HG03439 (cell line): ENCODE measurements around the gene HPS1.
A peak's percentile ranks its signal among the peaks of the same experiment; 100 is the strongest.

ENCODE experiments used
- ATAC-seq: cut with Tn5 transposase; IDR thresholded peaks from one replicate; pipeline ENCODE4 v1.9.1; 2021; ENCODE audit warnings: mild to moderate bottlenecking, moderate library complexity; ENCODE audit not compliant: unreplicated experiment

Gene HPS1

GRCh38 chr10:98415731-98416119, 31.0 kb downstream of the HPS1 start:
- ATAC-seq: no peak

GRCh38 chr10:98414932-98415730, 31.6 kb downstream of the HPS1 start, which contains the start of gene PYROXD2:
Gene PYROXD2, minus strand, starts transcription at chr10:98415182. Its CDS starts 47 bp downstream, at chr10:98415135.
- ATAC-seq: no peak

GRCh38 chr10:98414578-98414931, 32.2 kb downstream of the HPS1 start:
- ATAC-seq: no peak

- no peak for ATAC-seq
Measured at GRCh38 chr10:98411768-98412167, 35.0 kb downstream of the HPS1 start.

DNA sequence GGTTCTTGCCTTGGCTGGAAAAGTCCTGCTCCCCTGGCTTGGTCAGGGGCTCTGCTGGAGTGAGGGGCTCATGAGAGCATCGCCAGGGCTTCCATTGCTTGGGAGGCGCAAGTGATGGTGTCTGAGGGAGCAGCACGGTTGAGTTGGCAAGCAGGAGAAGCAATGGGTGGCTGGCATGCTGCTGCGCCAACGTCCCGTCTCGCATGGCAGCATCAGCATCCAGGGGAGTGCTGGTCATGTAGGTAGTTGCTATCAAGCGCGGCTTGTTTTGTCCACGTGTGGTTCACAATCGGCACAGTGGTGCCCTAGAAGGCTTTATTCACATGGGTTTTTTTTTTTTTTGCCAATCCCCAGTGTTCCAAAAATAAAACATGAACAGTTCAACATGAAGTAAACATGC, 35.6 kb downstream of the HPS1 start:
- no peak for ATAC-seq

DNA sequence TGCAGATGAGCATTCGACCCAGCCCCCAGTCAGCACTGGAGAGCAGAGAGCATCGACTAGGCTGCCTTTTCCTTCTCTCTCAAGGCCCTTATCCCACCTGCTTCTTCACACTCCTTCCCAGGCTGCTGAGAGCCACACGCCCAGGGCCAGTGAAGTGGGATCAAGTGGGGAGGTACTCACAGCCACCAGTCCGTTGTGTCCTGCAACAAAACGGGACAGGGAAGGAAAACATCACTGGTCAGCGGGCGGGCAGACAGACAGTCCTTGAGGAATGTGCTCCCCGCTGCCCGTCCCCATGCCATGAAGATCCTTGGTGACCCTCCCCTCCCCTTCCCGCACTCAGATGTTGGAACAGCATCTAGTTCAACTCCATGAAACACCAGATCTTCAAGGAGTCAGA, 36.0 kb downstream of the HPS1 start:
- no peak for ATAC-seq

DNA sequence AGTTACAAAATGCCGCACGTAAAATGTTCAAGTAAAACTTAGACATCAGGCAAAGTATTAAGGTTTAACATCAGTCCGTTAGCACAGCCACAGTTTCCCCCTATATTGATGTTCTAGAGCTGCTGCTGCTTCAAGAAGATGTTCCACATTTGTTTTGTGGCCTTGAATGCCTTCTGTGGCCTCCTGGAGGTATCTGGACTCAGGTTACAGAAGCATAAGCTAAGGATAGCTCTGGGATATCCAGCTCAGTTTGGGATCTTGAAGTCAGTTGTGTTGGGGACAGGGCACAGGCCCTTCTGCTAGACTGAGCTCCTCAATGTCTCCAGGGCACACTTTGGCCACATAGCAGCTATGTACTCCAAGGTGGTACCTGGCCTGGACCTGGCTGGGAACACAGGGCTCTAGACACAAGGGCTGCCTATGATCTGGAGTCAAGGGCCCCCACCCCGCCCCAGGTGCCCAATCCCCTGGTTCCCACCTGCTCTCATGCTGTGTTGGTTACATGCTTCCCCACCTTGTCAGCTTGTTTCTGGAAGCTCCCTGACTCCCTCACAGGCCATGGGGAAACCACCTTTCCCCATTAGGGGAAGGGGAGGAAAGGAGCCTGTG, 36.5 kb downstream of the HPS1 start:
- no peak for ATAC-seq

- ATAC-seq: no peak
Measured at GRCh38 chr10:98408799-98409198, 37.9 kb downstream of the HPS1 start.

DNA sequence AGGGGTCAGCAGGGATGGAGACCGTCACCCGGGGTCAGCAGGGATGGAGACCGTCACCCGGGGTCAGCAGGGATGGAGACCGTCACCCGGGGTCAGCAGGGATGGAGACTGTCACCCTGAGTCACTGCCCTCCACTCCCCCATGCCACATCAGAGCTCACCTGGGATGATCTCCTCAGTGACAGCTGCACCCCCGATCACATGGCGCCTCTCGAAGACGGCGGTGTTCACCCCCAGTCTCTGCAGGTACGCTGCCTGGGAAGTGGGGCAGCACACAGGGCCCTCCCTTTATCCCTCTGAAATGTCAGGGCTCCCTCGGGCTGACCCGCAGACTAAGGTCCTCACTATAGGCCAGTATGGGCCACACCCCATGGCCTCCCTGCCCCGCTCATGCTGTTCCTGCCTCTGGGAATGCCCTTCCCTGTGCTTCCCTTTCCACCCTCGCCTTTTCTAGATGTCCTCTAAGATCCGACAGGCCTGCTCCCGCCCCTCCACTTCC, 38.9 kb downstream of the HPS1 start:
- ATAC-seq: no peak

- ATAC-seq: no peak
Measured at GRCh38 chr10:98407017-98407743, 39.6 kb downstream of the HPS1 start.

- ATAC-seq: no peak
Measured at GRCh38 chr10:98405422-98405821, 41.3 kb downstream of the HPS1 start.

DNA sequence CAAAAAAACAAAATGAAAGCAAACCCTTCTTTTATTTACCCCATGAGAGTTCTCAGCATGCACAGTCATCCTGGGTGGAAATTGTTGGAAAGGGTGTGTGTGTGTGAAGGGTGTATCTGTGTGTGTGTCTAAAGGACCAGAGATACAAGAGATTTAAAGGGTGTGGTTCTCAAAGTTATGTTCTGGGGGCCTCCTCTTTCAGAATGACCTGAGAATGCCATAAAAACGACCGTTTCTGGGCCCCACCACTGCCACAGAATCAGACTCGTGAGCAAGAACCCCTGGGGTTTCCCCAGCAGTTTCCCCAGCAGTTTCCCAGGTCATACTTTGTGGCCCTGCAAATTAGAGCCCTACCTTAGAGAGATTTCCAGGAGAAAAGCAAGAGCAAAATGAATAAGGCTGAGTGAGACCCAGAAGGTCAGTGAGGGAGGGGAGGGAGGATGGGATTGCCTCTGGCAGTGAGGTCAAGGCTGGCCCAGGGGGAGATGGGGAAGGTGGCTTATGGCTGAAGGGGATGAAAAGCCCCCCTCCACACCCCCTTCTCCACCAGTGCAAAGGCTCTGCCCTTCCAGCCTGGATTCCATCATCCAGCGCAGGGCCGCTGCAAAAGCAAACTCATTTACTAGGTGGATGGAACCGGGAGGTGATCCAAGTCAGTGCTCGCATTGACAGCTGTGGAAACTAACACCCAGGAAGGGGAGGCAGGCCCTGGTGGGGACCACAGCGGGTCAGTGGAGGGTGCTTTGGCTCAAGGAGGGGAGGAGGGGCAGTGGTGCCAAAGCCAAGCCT, 42.0 kb downstream of the HPS1 start:
- ATAC-seq: peak; percentile 58

- ATAC-seq: no peak
Measured at GRCh38 chr10:98403812-98404504, 42.8 kb downstream of the HPS1 start.

DNA sequence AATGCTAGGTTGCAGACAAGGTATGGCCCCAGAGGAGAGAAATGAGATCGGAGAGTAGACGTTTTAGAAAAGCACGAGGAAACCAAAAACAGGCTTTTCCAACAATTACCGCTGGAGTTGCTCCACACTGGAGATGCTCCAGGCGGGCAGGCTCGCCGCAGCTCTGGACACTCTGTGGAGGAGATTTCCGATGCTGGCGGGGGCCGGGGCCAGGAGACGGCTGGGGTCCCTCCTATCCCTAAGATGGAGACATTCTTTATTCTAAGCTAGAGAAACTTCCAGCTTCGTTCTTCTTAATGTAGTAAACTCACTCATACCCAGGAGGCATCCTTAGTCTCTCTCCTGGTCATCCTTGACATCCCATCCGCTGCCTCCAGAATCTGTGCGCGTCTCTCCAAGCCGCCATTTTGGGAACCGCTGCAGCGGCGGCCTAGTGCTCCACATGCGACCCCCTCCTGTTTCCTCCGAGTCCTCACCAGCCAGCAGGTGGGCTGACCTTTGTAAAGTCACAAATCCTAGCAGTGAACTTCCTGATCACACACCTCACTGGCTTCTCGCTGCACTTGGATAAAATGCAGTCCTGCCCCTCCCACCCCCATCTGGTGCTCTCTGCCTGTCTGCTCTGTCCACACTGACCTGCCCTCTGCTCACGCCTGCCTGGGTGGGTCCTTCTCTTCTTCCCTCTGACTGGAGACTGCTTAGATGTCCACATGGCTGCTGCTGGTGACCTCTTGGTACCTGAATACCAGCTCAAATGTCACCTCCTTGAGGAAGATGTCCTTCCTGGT, 43.6 kb downstream of the HPS1 start:
- ATAC-seq: no peak

DNA sequence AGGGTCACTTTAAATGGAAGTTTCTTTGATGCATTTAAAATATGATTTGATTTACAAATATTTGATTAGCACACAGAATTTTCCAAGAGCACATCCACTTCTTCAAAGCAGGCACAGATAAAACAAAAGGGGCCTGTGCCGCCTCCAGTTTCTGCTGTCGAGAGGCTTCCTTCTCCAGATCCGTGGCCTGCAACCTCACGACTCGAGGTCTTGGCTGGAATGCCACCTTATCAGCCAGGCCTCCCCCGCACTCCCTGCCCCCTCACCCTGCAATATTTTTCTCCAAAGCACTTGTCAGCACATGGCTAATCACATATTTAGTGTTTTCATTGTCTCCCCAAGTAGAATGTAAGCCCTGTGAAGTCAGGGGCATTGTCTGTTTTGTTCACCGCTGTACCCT, 44.3 kb downstream of the HPS1 start:
- ATAC-seq: no peak

DNA sequence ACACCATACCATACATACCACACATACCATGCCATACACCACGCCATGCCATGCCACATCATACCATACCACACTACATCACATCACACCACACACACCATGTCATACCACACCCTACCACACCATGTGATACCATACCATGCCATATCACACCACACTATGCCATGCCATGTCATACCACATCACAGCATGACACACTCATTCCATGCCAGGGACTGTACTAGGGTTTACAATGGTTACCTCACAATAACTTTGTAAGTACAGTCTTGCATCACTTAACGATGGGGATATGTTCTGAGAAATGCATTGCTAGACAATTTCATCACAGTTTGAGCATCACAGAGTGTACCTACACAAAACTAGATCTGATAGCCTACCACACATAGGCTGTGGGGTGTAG, 46.3 kb downstream of the HPS1 start:
- no peak for ATAC-seq

DNA sequence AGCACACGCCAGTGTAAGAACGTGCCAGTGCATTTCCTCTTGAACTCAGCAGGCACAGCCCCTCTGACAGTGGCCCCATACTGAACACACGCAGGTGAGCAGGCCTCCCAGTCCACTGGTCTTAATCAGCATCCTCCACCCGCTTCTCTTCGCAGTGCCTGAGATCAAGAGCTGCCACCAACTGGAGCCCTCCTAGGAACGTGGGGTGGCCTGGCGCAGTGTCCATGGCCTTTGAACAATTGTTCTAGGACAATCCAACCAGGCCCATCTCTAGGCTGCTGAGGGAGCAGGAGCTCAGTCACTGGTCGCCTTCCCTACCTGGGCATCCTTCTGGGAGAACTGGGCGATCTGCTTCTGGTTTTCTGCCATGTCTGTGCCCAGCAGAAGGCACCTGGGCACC, 47.0 kb downstream of the HPS1 start:
- no peak for ATAC-seq

GRCh38 chr10:98397089-98397600, 49.6 kb downstream of the HPS1 start:
- no peak for ATAC-seq
